ENCODE results near the gene BIN1.
"Not testable (repeated sequence)": the region's sequence is repeated elsewhere in the genome, so short reads cannot be mapped to it uniquely, and the experiment has no call there.

The BIN1 gene

DNA sequence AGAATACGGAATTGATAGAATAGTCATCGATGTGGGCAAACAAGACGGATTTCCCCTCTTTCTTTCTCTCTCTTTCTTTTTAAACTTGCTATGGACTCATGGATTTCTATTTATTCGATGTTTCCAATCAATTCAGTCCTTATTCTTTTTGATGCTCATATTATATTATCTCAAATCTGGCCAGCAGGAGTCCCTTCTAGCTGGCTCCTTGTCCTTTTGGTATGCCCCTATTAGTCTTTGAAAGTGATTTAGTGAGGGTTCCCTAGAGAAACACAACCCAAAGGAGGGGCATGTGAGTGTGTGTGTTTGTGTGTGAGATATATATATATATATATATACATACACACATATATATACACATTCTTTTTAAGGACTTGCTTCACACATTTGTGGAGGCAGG lies 23.5 kb upstream of the BIN1 start:
- no peak for DNase-seq

- no peak for DNase-seq
Observed at GRCh38 chr2:127129937-127130336, 23.0 kb upstream of the BIN1 start.

GRCh38 chr2:127128445-127128904 lies 21.5 kb upstream of the BIN1 start:
- no peak for DNase-seq

DNA sequence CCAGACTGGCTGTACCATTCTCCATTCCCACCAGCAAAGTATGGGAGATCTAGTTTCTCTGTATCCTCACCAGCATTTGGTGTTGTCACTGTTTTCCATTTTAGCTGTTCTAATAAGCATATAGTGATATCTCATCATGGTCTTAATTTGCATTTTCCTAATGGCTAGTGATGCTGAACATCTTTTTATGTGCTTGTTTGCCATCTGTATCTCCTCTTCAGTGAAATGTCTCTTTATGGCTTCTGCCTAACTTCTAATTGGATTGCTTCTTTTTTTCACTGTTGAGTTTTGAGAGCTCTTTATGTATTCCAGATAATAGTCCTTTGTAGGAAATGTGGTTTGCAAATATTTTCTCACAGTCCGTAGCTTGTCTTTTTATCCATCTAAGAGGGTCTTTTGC lies 18.9 kb upstream of the BIN1 start:
- no peak for DNase-seq

GRCh38 chr2:127124426-127124825 lies 17.5 kb upstream of the BIN1 start:
- DNase-seq: no peak

DNA sequence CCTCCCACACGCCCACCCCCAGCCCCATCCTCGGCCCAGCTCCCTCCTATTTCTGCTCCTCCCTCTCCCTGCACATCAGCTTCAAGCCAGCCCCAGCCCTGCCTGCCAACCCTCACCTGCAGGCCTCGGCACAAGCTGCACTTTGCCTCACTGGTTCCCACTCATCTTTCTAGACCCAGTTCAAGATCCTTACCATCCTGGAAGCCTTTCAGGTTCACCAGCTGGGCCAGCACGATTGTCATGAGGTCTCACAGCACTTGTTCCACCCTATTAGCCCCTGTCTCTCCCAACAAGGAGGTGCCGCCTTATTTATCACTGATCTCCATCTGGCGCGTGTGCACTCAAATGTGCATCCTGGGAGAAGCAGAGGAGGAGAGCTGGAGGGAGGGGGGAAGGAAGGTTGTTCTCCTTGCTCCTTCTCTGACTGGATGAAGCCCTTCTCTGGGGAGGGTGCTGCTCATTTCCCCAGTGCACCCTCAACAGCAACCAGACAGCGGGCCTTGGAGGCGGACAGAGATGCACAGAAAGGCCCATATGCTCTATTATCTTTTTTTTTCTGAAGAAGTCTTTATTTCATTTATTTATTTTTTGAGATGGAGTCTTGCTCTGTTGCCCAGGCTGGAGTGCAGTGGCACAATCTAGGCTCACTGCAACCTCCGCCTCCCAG lies 15.5 kb upstream of the BIN1 start:
- no peak for DNase-seq

DNA sequence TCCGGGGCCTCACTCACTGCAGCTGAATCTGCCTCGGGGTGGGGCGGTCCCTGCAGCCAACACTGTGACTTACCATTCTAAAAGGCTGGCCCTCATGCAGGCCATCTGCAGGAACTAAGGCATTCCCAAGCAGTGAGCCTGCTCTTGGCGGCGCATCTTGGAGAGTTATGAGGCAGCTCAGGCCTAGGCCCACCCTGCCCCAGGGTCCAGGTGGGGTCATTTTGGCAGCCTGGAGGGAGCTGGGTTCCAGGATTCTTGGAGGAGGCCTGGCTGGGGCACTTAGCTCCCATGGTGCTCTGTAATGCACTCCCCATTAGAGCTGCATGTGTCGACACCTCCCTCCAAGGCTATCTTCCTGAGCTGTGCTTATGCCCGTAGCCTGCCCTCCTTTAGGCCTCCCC lies 14.8 kb upstream of the BIN1 start:
- no peak for DNase-seq

DNA sequence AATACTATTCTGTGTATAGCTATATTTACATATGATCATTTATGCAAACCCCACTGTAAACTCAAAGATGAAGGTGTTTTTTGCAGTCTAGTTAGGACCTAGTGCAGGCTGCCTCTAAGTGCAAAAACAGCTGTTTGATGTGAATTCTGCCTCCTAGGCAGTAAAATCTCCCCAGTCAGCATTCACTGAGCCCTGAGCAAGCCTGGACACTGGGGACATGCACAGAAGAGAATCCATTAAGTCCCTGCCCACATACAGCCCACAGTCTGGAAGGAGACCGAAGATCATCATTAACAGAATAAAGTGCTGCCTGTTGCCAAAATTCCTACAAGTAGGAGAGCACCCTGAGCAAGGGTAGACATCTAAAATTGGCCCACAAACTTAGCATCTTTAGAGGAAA lies 14.4 kb upstream of the BIN1 start:
- no peak for DNase-seq

DNA sequence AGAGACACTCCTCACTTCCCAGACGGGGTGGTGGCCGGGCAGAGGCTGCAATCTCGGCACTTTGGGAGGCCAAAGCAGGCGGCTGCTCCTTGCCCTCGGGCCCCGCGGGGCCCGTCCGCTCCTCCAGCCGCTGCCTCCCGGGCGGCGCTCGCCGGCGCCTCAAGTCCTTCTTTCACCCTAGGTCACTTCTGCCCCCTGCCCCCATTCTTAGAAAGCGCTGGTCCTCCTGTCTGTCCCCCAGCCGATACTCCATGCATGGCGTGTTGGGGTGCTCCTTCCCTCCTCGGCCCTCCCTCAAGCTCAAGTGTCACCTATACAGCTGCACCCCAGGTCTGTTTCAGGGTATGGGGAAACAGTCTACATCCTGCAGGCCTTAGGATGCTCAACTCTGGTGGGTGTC lies 13.5 kb upstream of the BIN1 start:
- DNase-seq: not testable (repeated sequence)

- no peak for DNase-seq
Observed at GRCh38 chr2:127118467-127118866, 11.5 kb upstream of the BIN1 start.

DNA sequence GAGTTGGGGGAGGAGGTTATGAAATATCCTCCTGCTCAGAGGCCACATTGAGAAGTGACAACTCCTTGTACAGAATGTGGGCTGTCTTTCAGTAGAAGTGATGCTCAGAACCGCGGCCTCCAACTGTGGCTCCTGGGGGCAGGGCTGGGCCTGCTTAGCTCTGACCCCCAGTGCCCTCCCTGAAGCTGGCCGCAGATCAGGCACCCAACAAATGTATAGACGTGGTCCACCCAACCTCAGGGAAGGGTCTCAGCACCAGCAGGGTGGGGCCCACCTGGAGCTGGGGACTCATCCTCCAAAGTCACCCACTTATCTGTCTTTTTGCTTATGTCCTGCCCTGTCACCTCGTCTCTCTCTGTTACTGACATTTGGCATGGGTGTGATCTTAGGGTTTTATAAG lies 11.1 kb upstream of the BIN1 start:
- DNase-seq: no peak

- DNase-seq: no peak
Observed at GRCh38 chr2:127117603-127118002, 10.6 kb upstream of the BIN1 start.

DNA sequence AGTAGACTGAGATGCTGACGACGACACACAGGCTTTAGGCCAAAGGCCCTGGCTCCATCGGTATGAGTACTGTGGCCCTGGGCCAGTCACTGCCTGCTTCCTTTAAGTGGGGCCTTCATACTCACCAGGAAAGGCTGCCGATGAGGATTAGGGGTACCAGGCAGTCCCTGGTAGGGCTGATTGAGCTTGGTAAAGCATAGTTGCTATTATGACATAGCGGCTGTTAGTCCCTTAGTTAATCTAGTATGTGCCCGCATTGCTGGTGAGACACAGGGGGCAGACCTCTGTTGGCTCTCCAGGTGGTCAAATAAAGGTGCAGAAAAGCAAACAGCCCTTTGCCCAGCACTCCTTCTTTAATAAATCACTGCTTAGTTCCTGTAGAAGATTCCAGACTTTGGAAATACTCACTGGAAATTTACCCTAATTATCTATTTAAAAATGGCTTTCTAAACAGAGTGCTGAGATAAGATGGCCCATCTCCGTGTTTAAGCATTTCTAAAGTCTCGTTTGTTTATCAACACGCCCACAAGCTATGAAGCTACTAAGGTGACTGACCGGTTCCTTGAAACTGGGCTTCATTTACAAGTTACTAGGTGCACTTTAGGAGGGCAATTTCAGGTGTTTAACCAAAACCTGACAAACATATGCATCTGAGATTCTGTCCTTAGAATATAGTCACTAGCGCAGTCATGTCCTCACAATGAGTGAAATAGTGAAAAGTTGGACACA lies 8.7 kb upstream of the BIN1 start:
- no peak for DNase-seq

GRCh38 chr2:127110985-127111384 lies 4.0 kb upstream of the BIN1 start:
- DNase-seq: no peak

- peak; percentile 25 for DNase-seq
Observed at GRCh38 chr2:127108090-127108523, 1.2 kb upstream of the BIN1 start.

DNA sequence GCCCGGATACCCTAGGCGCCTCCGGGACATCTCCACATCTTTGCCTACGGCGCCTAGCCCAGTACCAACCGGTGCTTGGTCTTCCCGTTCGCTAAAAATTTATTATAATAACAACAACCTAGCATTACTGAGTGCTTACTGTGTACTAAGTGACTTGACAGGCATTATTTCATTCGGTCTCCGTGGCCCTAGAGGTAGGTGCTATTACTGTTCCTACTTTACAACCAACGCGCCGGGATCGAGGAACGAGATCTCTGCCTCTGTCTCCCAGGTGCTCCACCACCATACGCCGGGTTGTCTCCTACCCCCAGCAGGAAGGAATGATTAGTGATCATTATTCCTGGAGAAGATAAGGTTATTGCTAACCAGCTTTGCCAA lies 657 bp upstream of the BIN1 start:
- no peak for DNase-seq

DNA sequence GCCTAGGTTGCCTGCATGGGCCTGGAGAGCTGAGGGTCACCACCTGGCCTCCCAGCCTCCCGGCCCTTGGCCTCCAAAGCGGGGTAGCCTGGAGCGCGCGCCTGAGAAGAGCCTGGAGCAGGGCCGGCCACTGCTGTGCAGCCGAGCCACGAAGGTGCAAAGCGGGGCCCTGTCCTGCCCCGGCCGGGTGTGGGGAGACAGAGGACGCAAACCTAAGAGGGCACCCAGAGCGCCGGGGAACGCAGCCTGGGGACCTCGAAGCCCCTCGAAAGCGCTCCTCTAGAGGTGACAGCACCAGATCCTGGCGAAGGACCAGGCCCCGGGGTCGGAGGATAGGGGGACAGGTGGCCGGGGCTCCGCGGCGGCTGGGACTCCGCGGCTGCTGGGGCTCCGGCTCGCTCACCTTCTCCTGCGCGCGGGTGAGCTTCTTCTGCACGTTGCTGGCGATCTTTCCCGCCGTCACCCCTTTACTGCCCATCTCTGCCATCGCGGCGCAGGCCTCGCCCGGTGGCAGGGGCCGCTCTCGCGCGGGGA lies 430 bp downstream of the BIN1 start:
- peak; percentile 34 for DNase-seq

DNA sequence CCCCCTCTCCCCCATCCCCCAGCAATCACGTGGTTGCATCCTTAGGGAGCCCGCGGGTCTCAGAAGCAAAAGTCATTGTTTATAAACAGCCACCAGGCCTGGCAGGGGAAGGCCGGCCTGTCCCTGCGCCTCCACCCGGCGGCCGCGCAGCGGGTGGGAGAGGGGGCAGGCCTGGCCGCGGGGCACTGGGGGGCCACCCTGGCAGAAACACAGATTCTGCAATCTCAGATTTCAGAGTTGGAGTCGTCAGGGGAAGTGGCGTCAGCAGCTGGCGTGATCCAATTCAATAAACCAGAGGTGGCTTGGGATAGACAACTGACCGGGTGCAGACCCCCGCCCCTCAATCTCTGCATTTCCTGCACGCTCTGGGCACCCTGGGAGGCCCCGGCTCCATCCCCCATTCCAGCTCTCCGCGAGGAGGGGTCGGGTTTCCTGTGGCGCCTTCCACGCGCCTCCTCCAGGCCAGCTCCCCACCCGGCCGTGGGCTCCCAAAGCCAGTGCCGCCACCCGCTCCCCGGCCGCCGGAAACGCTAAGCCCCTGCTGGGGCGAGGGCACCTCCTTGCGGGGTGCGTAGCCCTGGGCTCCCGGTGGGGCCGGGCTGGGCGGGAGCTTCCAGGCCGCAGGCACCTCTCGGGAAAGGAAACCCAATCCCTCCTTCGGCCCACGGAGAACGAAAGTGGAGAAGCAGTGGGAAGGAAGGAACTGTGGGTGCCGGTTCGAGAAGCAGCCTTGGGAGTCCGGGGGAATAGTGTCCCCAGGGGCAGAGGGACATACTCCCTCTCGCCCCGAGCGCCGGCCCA lies 1.1 kb downstream of the BIN1 start:
- peak; percentile 28 for DNase-seq

DNA sequence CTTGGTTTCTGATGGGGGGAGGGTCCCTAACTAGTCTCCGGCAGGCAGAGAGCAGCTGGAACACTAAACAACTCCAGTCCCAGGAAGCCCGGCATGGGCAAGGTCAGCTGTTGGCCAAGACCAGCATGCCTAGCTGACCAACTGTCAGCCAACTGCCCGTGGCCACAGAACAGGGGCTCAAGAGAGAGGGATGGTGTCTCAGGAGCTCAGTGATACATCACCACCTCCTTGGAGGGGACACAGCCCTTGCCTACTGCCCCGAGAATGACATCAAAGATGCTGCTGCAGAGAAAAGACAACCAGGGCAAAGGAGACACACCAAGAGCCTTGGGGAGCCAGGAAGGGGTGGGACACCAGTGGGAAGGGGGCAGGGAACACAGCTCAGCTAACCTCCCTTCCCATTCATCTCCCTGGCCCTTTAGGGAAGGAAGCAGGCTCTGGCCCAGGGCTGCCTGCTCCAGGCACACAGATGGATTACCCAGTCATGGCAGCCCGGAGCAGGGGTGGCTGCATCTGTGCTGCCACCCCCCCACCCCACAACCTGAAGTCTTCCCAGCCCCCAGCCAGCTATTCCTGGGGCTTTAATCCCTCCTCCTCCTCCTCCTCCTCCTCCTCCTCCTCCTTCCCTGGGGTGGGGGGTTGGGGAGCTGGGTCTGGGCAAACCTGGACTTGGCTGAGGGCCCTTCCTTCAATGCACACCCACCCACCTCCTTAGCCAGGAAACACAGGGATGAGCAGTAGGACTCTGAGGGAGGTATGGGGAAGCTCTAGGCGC lies 1.9 kb downstream of the BIN1 start:
- DNase-seq: peak; percentile 27

DNA sequence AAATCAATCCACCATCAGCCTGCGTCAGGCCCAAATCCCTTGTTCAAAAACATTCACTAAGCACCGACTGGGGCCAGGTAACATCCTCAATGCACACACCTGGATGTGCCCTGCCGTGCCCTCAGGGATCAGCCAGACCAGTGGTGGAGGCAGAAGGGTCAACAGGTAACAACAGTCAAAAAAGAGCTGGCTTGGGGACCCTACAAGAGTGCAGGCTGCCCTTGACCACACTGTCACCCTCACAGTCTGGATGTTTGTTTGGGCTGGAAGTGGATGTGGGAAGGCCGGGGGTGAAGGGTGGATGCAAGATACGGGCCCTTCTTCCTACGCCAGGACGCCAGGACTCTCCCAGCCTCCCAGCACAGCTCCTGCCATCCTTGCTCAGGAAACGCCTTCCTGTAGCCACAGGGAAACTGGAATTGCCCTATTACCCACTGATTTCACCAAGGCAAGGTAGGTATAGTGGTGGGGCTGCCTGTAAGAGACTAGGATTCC lies 2.7 kb downstream of the BIN1 start:
- no peak for DNase-seq

- peak; percentile 14 for DNase-seq
Observed at GRCh38 chr2:127103243-127104165, 3.5 kb downstream of the BIN1 start.

Measured in activated CD4-positive, CD25-positive, alpha-beta regulatory T cell treated with anti-CD3 and anti-CD28 coated beads, Interleukin-2, amount 50 U/mL, for 72 hours (primary cell).